ENCODE results near the gene NAPSA.

Gene NAPSA

GRCh38 chr19:50314724-50315708 lies 50.4 kb downstream of the NAPSA start:
- no peak for DNase-seq (ENCODE audit: low read depth)

- no peak for DNase-seq (ENCODE audit: low read depth)
Observed at GRCh38 chr19:50313812-50314536, 51.5 kb downstream of the NAPSA start.

GRCh38 chr19:50312967-50313811 lies 52.2 kb downstream of the NAPSA start:
- no peak for DNase-seq (ENCODE audit: low read depth)

DNA sequence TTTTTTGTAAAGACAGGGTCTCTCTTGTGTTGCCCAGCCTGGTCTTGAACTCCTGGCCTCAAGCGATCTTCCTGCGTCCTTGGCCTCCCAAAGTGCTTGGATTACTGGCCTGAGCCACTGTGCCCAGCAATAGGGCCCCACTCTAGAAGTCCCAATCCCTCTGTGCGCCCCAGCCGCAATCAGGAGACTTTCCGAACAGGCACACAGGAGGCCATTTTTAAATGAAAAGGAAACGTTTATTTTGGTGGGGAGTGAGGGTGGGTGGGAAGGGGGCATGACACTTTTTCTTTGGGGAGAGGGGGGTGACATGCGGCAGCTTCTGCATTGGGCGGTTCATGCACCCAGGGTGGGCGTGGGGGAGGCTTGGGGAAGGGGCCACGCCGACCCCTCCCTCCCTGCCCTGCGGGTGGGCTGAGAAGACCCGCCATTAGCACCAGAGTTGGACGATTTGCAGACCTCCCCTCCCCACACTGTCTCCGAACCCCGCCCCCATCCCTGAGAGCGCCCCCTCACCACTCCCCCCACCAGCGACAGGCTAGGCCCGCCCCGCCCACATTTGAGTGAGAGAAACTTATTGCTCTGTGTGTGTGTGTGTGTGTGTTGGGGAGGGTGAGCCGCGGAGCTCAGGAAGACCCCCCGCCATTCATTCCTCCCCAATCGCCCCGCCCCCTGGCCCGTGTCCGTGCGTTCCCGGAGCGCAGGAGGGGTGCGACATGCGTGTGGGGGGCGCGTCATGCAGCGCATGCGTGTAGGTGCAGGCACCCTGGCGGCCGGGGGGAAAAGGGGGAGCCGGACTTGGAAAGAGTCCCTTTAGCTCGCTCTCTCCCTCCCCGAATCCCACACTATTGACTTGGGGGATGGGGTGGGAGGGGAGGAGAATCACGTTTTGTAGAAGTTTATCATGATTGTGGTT lies 53.5 kb downstream of the NAPSA start:
- DNase-seq (ENCODE audit: low read depth) = no peak

DNA sequence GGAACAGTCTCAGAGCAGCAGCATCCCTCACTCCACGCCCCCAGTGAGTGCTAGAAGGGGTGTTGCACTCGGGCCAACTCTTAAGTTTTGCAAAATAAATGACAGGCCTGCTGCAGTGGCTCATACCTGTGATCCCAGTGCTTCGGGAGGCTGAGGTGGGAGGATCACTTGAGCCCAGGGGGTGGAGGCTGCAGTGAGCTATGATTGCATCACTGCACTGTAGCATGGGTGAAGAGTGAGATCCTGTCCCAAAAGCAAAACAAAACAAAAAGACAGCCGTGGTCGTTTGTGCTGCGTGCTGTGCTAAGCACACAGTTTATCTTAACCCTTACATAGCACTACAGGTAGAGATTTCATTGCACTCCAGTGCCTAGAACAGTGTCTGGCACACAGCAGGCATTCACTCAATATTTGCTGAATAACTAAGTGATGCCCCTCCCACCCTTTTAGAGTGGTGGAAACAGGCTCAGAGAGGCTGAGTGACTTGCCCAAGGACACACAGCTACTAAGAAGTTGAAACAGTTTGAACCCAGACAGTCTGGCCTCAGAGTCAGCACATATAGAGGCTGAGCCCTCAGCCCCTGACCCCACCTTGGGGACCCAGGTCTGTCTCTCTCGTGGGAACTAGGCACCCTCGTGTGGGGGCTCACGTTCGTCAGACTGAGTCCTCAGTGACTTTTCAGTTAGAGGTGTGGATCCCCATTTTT lies 54.5 kb downstream of the NAPSA start:
- no peak for DNase-seq (ENCODE audit: low read depth)

GRCh38 chr19:50309396-50310125 lies 55.9 kb downstream of the NAPSA start:
- no peak for DNase-seq (ENCODE audit: low read depth)

- DNase-seq (ENCODE audit: low read depth) = no peak
Observed at GRCh38 chr19:50308991-50309390, 56.4 kb downstream of the NAPSA start.
